ENCODE results near the gene NOVA2.

The NOVA2 gene

GRCh38 chr19:45933759-45934158, 39.9 kb downstream of the NOVA2 start:
- Mint-ChIP-seq H3K36me3 (ENCODE audit: low read depth) (no peaks in the 10 kb centered on the region), H3K27me3 (peaks cover 47% of the 10 kb centered on the region), H3K4me3 (no peak overlapping the region), H3K4me1 (no peaks in the 10 kb centered on the region), H3K27ac (no peak overlapping the region), H3K9me3 (no peaks in the 10 kb centered on the region)
- ATAC-seq, result no peak
- DNase-seq, result no peak

- H3K4me1 Mint-ChIP-seq, result peaks cover 8% of the 10 kb centered on the region
- H3K27ac Mint-ChIP-seq, result no peak overlapping the region
- ATAC-seq, result no peak
- DNase-seq, result no peak
- no peaks in the 10 kb centered on the region for H3K36me3 Mint-ChIP-seq (ENCODE audit: low read depth)
- no peaks in the 10 kb centered on the region for H3K9me3 Mint-ChIP-seq
- H3K27me3 Mint-ChIP-seq, result peaks cover 35% of the 10 kb centered on the region
- no peak overlapping the region for H3K4me3 Mint-ChIP-seq
Measured at GRCh38 chr19:45931055-45931454, 42.6 kb downstream of the NOVA2 start.

- Mint-ChIP-seq H3K4me1 (peaks cover 8% of the 10 kb centered on the region), H3K27me3 (peaks cover 22% of the 10 kb centered on the region), H3K36me3 (ENCODE audit: low read depth) (no peaks in the 10 kb centered on the region), H3K9me3 (no peaks in the 10 kb centered on the region), H3K27ac (no peak overlapping the region), H3K4me3 (no peak overlapping the region)
- ATAC-seq, result no peak
- DNase-seq, result no peak
Measured at GRCh38 chr19:45929247-45929646, 44.4 kb downstream of the NOVA2 start.

- Mint-ChIP-seq H3K9me3 (no peaks in the 10 kb centered on the region), H3K36me3 (ENCODE audit: low read depth) (no peaks in the 10 kb centered on the region), H3K4me1 (peaks cover 8% of the 10 kb centered on the region), H3K27ac (no peak overlapping the region), H3K4me3 (peak overlapping the region; percentile 63), H3K27me3 (peaks cover 18% of the 10 kb centered on the region)
- ATAC-seq (peak; percentile 96), DNase-seq (peak; percentile 87)
Measured at GRCh38 chr19:45927565-45928261, 46.0 kb downstream of the NOVA2 start.

GRCh38 chr19:45924891-45925447, 48.7 kb downstream of the NOVA2 start:
- Mint-ChIP-seq H3K4me3 (no peak overlapping the region), H3K27me3 (peaks cover 6% of the 10 kb centered on the region), H3K4me1 (peaks cover 8% of the 10 kb centered on the region), H3K27ac (no peak overlapping the region), H3K9me3 (no peaks in the 10 kb centered on the region), H3K36me3 (ENCODE audit: low read depth) (no peaks in the 10 kb centered on the region)
- DNase-seq (no peak), ATAC-seq (no peak)

GRCh38 chr19:45922281-45922680, 51.4 kb downstream of the NOVA2 start:
- Mint-ChIP-seq H3K27me3 (peaks cover 6% of the 10 kb centered on the region), H3K27ac (no peak overlapping the region), H3K9me3 (no peaks in the 10 kb centered on the region), H3K4me3 (no peak overlapping the region), H3K36me3 (ENCODE audit: low read depth) (no peaks in the 10 kb centered on the region), H3K4me1 (peaks cover 8% of the 10 kb centered on the region)
- DNase-seq (no peak), ATAC-seq (peak; percentile 38)

GRCh38 chr19:45920458-45920857, 53.2 kb downstream of the NOVA2 start:
- DNase-seq, result no peak
- no peak overlapping the region for H3K27ac Mint-ChIP-seq
- no peak overlapping the region for H3K4me3 Mint-ChIP-seq
- H3K27me3 Mint-ChIP-seq, result peaks cover 10% of the 10 kb centered on the region
- H3K36me3 Mint-ChIP-seq (ENCODE audit: low read depth), result no peaks in the 10 kb centered on the region
- no peak for ATAC-seq
- no peaks in the 10 kb centered on the region for H3K9me3 Mint-ChIP-seq
- peaks cover 8% of the 10 kb centered on the region for H3K4me1 Mint-ChIP-seq

GRCh38 chr19:45919678-45920077, 54.0 kb downstream of the NOVA2 start:
- Mint-ChIP-seq H3K36me3 (ENCODE audit: low read depth) (no peaks in the 10 kb centered on the region), H3K9me3 (no peaks in the 10 kb centered on the region), H3K27ac (no peak overlapping the region), H3K27me3 (peaks cover 13% of the 10 kb centered on the region), H3K4me3 (no peak overlapping the region), H3K4me1 (peaks cover 8% of the 10 kb centered on the region)
- ATAC-seq (no peak), DNase-seq (no peak)

- peaks cover 13% of the 10 kb centered on the region for H3K27me3 Mint-ChIP-seq
Measured at GRCh38 chr19:45918721-45919120, 54.9 kb downstream of the NOVA2 start.

GRCh38 chr19:45917421-45918091, 56.1 kb downstream of the NOVA2 start:
- ATAC-seq, result peak; percentile 31
- Mint-ChIP-seq H3K4me3 (no peak overlapping the region), H3K27me3 (peaks cover 20% of the 10 kb centered on the region), H3K36me3 (ENCODE audit: low read depth) (no peaks in the 10 kb centered on the region), H3K27ac (no peak overlapping the region), H3K4me1 (peaks cover 8% of the 10 kb centered on the region), H3K9me3 (no peaks in the 10 kb centered on the region)
- no peak for DNase-seq

More at GRCh38 chr19:45918721-45919120, 54.9 kb downstream of the NOVA2 start:
- DNase-seq (no peak), ATAC-seq (no peak)
- Mint-ChIP-seq H3K4me3 (no peak overlapping the region), H3K9me3 (no peaks in the 10 kb centered on the region), H3K4me1 (peaks cover 8% of the 10 kb centered on the region), H3K36me3 (ENCODE audit: low read depth) (no peaks in the 10 kb centered on the region), H3K27ac (no peak overlapping the region)

- Mint-ChIP-seq H3K36me3 (ENCODE audit: low read depth) (no peaks in the 10 kb centered on the region), H3K9me3 (no peaks in the 10 kb centered on the region), H3K27me3 (peaks cover 27% of the 10 kb centered on the region), H3K4me3 (no peak within 1 kb of the TSS), H3K4me1 (peaks cover 5% of the 10 kb centered on the region), H3K27ac (no peak within 1 kb of the TSS)
- ATAC-seq (no peak), DNase-seq (no peak)
Measured at GRCh38 chr19:45913874-45914830, 59.5 kb downstream of the NOVA2 start, which contains the start of gene NANOS2. Gene NANOS2, minus strand, starts transcription at chr19:45914778. Its CDS starts 85 bp downstream, at chr19:45914693.

GRCh38 chr19:45911291-45911690, 62.4 kb downstream of the NOVA2 start:
- Mint-ChIP-seq H3K27me3 (peaks cover 23% of the 10 kb centered on the region), H3K36me3 (ENCODE audit: low read depth) (no peaks in the 10 kb centered on the region), H3K9me3 (no peaks in the 10 kb centered on the region), H3K27ac (no peak overlapping the region), H3K4me1 (no peaks in the 10 kb centered on the region), H3K4me3 (no peak overlapping the region)
- no peak for DNase-seq
- ATAC-seq, result no peak

GRCh38 chr19:45908956-45909355, 64.7 kb downstream of the NOVA2 start:
- Mint-ChIP-seq H3K4me1 (no peaks in the 10 kb centered on the region), H3K4me3 (no peak overlapping the region), H3K27ac (no peak overlapping the region), H3K36me3 (ENCODE audit: low read depth) (no peaks in the 10 kb centered on the region), H3K27me3 (peaks cover 21% of the 10 kb centered on the region), H3K9me3 (no peaks in the 10 kb centered on the region)
- ATAC-seq, result no peak
- no peak for DNase-seq

- no peak overlapping the region for H3K27ac Mint-ChIP-seq
- H3K4me1 Mint-ChIP-seq, result peaks cover 12% of the 10 kb centered on the region
- H3K9me3 Mint-ChIP-seq, result no peaks in the 10 kb centered on the region
- H3K36me3 Mint-ChIP-seq (ENCODE audit: low read depth), result no peaks in the 10 kb centered on the region
- peaks cover 9% of the 10 kb centered on the region for H3K27me3 Mint-ChIP-seq
- no peak overlapping the region for H3K4me3 Mint-ChIP-seq
- no peak for DNase-seq
- ATAC-seq, result no peak
Measured at GRCh38 chr19:45906221-45906620, 67.4 kb downstream of the NOVA2 start.

All from activated naive CD8-positive, alpha-beta T cell treated with anti-CD3 and anti-CD28 coated beads, Interleukin-2, amount 50 U/mL, for 24 hours (primary cell).